KMS-11 (cell line): ENCODE results near the gene CSNK1A1.
"Not testable (repeated sequence)": the region's sequence is repeated elsewhere in the genome, so short reads cannot be mapped to it uniquely, and the experiment has no call there.

Experiments
- H2AFZ ChIP-seq: fragments of 200-600 bp; sonication (generic); 2 replicates; pipeline ENCODE4 v1.6.1; 2016; ENCODE audit warnings: antibody characterized with exemption, mixed run types, low read depth
- H3K27ac ChIP-seq: fragments of 200-600 bp; sonication (generic); 2 replicates; pipeline ENCODE4 v1.6.1; 2016; ENCODE audit warnings: mild to moderate bottlenecking, mixed run types
- H3K27me3 ChIP-seq: fragments of 200-600 bp; sonication (generic); 2 replicates; pipeline ENCODE4 v1.6.1; 2017; ENCODE audit warnings: mild to moderate bottlenecking, low read depth, mixed run types, moderate library complexity; ENCODE audit not compliant: insufficient read depth
- H3K36me3 ChIP-seq: fragments of 200-600 bp; sonication (generic); 2 replicates; pipeline ENCODE4 v1.6.1; 2017; ENCODE audit warnings: mild to moderate bottlenecking, mixed run types; ENCODE audit not compliant: insufficient read depth
- H3K4me1 ChIP-seq: fragments of 200-600 bp; sonication (generic); 2 replicates; pipeline ENCODE4 v1.6.1; 2016; ENCODE audit warnings: mild to moderate bottlenecking, low read depth, mixed run types; ENCODE audit not compliant: poor library complexity, severe bottlenecking
- H3K4me2 ChIP-seq: fragments of 200-600 bp; sonication (generic); 2 replicates; pipeline ENCODE4 v1.7.0; 2016; ENCODE audit warnings: mild to moderate bottlenecking, mixed run types
- H3K4me3 ChIP-seq: fragments of 200-600 bp; sonication (generic); IDR thresholded peaks from 2 replicates; pipeline ENCODE4 v1.6.1; 2017; ENCODE audit warnings: low read depth, low read length, mixed read lengths; ENCODE audit not compliant: insufficient read depth
- H3K79me2 ChIP-seq: fragments of 200-600 bp; sonication (generic); 2 replicates; pipeline ENCODE4 v1.6.1; 2016; ENCODE audit warnings: low read depth, mixed run types; ENCODE audit not compliant: insufficient read depth
- H3K9ac ChIP-seq: fragments of 200-600 bp; sonication (generic); 2 replicates; pipeline ENCODE4 v1.6.1; 2016; ENCODE audit warnings: mild to moderate bottlenecking, mixed run types
- H4K20me1 ChIP-seq: fragments of 200-600 bp; sonication (generic); 2 replicates; pipeline ENCODE4 v1.6.1; 2016; ENCODE audit warnings: mild to moderate bottlenecking, mixed run types; ENCODE audit not compliant: insufficient read depth
- CTCF ChIP-seq: fragments of 200-600 bp; sonication (generic); conservative IDR thresholded peaks from 2 replicates; pipeline ENCODE4 v1.6.1; 2017; ENCODE audit warnings: low read depth, mild to moderate bottlenecking, antibody characterized with exemption, low read length, moderate library complexity, mixed read lengths

Gene CSNK1A1

GRCh38 chr5:149447373-149448367 is 103.6 kb downstream of the CSNK1A1 start:
- H3K36me3 ChIP-seq = no peaks in the 10 kb centered on the region
- H3K4me3 ChIP-seq = no peak overlapping the region
- no peak overlapping the region for H3K27ac ChIP-seq
- no peaks in the 10 kb centered on the region for H3K79me2 ChIP-seq
- H4K20me1 ChIP-seq = no peaks in the 10 kb centered on the region
- no peaks in the 10 kb centered on the region for H3K27me3 ChIP-seq
- TF ChIP-seq CTCF = no peak
- H3K4me1 ChIP-seq = no peaks in the 10 kb centered on the region
- no peak overlapping the region for H3K9ac ChIP-seq
- no peak overlapping the region for H3K4me2 ChIP-seq
- no peak overlapping the region for H2AFZ ChIP-seq

- H3K79me2 ChIP-seq, H3K9ac ChIP-seq, H3K36me3 ChIP-seq, H3K4me2 ChIP-seq, H4K20me1 ChIP-seq, H2AFZ ChIP-seq, H3K27ac ChIP-seq, H3K4me3 ChIP-seq, H3K27me3 ChIP-seq, H3K4me1 ChIP-seq: not testable (repeated sequence)
These were observed 104.4 kb downstream of the CSNK1A1 start for GRCh38 chr5:149446794-149447193.

- Histone ChIP-seq H3K27me3 (no peaks in the 10 kb centered on the region), H3K36me3 (no peaks in the 10 kb centered on the region), H3K9ac (no peak overlapping the region), H3K4me1 (no peaks in the 10 kb centered on the region), H3K79me2 (no peaks in the 10 kb centered on the region), H3K4me2 (no peak overlapping the region), H3K27ac (no peak overlapping the region), H3K4me3 (no peak overlapping the region), H4K20me1 (no peaks in the 10 kb centered on the region), H2AFZ (no peak overlapping the region)
- no peak for TF ChIP-seq CTCF
These were observed 105.4 kb downstream of the CSNK1A1 start for GRCh38 chr5:149445739-149446369.

GRCh38 chr5:149445343-149445738 is 105.9 kb downstream of the CSNK1A1 start:
- Histone ChIP-seq H4K20me1 (no peaks in the 10 kb centered on the region), H3K4me3 (no peak overlapping the region), H3K4me1 (no peaks in the 10 kb centered on the region), H3K36me3 (no peaks in the 10 kb centered on the region), H2AFZ (no peak overlapping the region), H3K27me3 (no peaks in the 10 kb centered on the region), H3K79me2 (no peaks in the 10 kb centered on the region), H3K4me2 (no peak overlapping the region), H3K27ac (no peak overlapping the region), H3K9ac (no peak overlapping the region)
- no peak for TF ChIP-seq CTCF

GRCh38 chr5:149444430-149444829 is 106.8 kb downstream of the CSNK1A1 start:
- H3K79me2 ChIP-seq, H3K9ac ChIP-seq, H3K4me1 ChIP-seq, H3K4me2 ChIP-seq, H3K36me3 ChIP-seq, H3K27ac ChIP-seq, H4K20me1 ChIP-seq, H3K4me3 ChIP-seq, H3K27me3 ChIP-seq, H2AFZ ChIP-seq: not testable (repeated sequence)
